Activated naive CD4-positive, alpha-beta T cell treated with Interleukin-2 at 50 U/mL for 16 hours (primary cell): ENCODE data around the gene ZC3H18.

Source experiments
- DNase-seq: peaks from one replicate; pipeline ENCODE4 v3.0.0-alpha.2; 2020

ZC3H18 gene

GRCh38 chr16:88552166-88552565 lies 18.0 kb upstream of the ZC3H18 start:
- DNase-seq: no peak

DNA sequence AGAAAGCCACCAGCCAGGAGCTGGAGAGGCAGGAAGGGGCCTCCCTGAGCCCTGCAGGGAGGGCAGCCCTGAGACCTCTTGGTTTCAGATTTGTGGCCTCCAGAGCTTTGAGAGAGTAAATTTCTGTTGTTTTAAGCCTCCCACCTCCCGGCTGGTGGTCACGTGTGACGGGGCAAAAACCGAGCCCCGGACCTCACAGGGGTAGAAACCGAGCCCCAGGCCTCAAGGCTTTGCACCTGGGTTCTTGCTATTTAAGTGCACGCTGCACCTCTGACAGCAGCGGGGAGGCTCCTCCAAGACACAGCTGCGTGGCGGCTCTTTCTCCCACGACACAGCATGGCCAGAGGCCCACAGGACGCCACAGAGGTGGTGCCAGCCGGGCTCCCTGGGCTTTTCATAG lies 17.4 kb upstream of the ZC3H18 start:
- no peak for DNase-seq

DNA sequence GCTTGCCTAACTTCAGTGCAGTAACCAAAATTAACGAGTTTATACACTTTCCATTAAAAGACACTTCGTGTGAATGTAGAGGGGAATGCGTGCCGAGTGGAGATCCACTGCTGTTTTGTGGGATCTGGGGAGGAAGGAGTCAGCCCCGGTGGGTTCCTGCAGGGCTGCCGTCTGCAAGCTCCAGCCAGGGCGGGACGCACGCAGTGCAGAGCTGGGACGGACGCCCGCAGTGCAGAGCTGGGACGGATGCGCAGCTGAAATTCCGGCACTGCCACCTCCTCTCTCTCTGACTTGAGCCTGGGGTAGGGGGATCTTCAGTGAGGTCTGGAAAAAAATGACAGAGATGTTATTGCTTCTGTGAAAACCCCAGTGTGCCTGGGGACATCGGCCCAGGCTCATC lies 16.5 kb upstream of the ZC3H18 start:
- no peak for DNase-seq

DNA sequence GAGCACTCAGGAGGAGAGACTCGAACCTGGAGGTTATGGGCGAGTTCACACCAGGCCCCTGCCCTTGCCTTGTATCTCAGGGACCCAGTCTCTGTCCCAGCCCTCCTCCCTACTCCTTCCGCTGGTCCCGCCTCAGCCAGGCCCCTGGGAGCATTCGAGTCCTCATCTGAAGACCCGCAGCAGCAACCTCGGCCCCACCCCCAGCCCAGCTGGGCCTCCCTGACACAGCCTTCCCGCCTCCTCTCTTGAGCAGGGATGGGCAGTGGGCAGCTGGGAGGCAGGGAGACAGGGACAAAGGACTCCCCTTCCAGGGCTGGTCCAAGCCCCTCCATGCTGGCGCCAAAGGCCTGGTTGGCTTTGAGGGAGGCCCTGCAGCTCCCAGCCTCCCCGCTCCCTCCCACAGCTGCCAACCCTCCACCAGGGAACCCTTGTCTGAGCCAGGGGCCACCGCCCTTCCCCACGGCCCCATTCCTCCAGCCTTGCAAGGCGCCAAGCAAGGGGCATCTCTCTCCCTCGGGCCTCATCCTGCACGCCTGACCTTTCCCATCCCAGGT lies 15.4 kb upstream of the ZC3H18 start:
- no peak for DNase-seq

DNA sequence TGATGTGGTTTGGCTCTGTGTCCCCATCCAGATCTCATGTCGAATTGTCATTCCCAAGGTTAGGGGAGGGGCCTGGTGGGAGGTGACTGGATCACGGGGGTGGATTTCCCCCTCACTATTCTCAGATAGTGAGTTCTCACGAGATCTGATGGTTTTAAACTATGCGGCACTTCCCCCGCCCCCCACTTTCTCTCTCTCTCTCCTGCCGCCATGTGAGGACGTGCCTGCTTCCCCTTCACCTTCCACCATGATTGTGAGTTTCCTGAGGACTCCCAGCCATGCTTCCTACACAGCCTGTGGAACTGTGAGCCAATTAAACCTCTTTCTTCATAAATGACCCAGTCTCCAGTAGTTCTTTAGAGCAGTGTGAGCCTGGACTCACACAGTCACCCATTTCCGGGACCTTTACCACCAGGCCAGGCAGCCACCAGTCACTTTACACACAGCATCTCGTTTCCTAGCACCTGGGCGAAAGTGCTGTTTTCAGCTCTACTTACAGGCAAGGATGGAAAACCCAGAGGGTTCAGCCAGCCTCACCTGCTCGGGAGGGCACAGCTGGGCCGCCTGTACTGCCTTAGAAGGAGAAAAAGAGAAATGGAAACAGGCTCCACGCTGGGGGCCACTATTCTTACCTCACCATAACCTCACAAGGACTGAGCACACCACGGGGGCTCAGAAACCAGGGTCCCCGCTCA lies 13.8 kb upstream of the ZC3H18 start:
- DNase-seq: no peak

DNA sequence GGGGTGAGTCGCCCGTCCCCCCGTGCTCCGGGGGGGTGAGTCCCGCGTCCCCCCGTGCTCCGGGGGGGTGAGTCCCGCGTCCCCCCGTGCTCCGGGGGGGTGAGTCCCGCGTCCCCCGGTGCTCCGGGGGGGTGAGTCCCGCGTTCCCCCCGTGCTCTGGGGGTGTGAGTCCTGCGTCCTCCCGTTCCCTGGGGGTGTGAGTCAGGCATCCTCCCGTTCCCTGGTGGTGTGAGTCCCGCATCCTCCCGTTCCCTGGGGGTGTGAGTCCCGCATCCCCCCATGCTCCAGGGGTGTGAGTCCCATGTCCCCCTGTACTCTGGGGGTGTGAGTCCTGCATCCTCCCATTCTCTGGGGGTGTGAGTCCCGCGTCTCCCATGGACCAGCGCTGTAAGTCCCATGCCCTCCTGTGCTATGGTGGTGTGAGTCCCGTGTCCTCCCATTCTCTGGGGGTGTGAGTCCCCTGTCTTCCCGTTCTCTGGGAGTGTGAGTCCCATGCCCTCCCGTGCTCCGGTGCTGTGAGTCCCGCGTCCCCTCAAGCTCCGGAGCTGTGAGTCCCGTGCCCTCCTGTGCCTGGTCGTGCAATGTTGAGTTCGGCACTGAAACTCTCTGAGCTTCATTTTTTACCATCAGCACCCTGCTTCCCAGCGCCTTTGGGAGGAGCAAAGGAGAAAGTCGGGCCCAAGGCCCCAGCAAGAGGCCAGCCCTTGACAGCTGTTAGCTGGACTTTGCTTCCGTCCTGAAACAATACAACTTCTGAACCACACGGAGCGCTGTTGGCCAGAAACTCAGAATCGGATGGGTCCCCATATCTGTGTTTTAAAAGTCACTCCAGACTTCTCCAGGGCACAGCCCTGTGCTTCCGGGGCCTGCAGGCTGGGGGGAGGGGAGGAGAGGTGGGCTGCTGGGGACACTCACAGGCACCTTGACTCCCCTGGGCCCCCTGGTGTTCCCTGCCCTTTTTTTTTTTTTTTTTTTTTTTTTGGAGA lies 11.5 kb upstream of the ZC3H18 start:
- no peak for DNase-seq

GRCh38 chr16:88560714-88561484 lies 9.3 kb upstream of the ZC3H18 start:
- no peak for DNase-seq

DNA sequence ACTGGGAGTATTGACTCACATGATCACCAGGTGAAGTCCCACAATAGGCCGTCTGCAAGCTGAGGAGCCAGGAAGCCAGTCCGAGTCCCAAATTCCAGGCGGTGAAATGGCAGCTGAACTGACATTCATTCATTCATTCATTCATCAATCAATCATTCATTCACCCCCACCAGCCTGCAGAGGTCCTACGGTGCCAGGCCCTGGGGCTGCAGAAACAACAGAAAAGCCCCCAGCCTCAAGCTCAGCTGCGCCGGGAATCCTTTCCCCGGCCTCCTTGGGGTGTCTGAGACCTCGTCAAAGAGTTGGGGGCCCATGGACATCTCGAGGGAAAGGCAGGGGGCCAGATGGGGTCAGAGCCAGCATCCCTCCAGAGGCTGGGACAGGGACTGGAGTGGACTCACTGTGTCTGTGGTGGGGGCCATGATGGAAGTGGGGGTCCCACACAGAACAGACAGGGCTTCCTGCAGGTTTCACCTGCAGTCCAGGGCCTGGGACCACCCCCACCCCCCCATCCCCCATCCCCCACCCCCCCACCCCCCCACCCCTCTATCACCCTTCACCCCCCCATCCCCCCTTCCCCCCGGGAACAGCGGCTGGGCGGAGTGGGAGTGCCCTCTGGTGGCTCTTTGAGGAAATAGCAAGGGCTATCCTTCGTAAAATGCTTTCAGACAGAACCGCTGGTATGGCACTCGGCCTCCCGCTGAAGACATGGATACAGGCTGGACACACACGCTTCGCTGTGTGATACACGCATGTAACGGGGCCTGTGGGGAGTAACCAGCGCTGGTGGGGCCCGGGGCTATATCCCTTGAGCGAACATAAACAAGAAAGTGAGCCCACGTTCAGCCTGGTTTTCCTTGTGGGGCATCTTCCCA lies 8.5 kb upstream of the ZC3H18 start:
- peak; percentile 58 for DNase-seq

- DNase-seq: peak; percentile 78
Observed at GRCh38 chr16:88566158-88566557, 4.0 kb upstream of the ZC3H18 start.

DNA sequence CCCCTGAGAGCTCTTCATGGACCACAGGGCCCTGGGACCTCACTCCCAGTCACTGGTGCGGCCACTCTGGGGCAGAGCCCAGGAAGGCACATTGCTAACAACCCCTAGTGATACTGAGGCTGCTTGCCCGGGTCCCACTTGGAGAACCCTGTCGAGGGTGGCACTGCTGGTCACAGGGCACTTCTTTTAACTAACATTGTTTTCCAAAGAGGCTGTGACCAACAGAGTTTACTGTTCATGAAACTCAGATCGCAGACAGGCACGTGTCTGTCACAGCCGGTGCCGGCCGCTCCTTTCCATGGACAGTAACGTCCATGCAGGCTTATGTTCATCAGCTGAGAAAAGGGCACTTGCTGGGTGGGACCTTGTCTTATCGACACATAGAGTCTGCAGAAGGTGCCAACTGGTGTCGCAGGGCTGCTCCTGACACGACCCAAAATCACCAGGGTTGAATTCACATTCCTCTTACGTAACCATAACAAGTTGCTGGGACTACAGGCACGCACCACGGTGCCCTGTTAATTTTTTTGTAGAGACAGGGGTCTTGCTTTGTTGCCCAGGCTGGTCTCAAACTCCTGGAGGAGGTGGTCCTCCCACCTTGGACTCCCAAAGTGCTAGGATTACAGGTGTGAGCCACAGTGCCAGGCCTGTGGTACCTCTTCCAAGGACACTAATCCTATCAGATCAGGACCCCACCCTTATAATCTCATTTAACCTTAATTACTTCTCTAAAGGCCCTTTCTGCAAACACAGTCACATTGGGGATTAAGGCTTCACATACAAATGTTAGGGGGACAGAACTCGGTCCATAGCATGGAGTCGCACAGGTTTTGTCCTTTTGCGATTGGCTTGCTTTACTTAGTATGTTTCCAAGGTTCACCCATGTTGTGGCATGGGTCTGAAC lies 1.2 kb upstream of the ZC3H18 start:
- no peak for DNase-seq

DNA sequence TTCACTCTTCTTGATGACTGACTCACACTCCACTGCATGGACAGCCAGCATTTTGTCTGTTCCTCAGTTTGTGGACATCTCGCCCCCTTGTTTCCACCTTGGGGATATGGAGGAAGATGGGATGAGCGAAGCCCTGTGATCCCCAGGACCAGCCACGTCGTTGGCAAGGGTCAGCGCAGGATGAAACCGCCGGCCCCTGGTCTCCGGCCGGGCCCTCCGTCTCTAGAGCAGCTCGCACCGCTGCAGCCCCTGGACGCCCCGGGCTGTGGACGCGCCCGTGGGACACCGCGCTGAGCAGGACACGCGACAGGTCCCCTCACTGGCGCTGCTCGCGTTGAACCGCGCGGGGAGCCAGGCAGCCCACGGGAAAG lies 604 bp upstream of the ZC3H18 start:
- DNase-seq: no peak

- DNase-seq: peak; percentile 53
Observed at GRCh38 chr16:88570691-88571092, 489 bp downstream of the ZC3H18 start.

DNA sequence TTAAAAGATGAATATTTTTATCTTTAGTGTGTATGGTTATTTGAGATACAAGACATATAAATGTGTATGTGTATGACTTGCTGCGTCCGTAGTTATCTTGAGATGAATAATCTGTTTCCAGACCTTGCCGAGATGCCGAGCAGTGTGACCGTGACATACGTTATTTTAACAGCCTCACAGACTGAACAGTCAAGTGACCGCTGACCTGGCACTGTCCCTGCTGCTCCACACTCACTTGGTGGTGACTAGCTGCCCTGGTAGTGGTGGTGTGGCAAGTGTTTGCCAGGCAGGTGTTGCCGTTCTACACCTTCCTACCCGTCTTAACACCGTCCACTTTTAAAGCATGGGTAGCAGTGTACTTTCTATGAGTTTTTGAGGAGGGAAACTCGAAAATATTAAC lies 5.0 kb downstream of the ZC3H18 start:
- DNase-seq: no peak

GRCh38 chr16:88576307-88576706 lies 6.1 kb downstream of the ZC3H18 start:
- no peak for DNase-seq

- no peak for DNase-seq
Observed at GRCh38 chr16:88577166-88577565, 7.0 kb downstream of the ZC3H18 start.

- DNase-seq: no peak
Observed at GRCh38 chr16:88578446-88579313, 8.5 kb downstream of the ZC3H18 start.

DNA sequence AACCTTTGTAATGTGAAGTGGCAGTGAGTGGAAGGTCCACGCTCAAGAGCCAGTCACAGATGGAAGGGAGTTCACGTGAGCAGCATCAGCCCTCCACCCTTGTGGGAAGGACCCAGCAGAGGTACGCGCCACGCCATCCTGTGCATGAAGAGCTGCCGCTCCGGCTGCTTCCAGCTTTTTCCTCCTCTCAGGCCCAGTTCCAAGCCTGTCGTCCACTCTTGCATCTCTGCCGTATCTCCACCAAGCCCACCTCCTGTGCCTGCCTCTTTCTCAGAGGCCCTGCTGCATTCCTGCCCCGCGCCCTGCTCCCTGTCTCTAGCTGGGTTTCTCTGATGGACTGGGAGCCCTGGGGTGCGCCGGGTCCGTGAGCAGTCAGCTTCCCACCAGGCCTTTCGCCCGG lies 10.2 kb downstream of the ZC3H18 start:
- no peak for DNase-seq

GRCh38 chr16:88581033-88581432 lies 10.8 kb downstream of the ZC3H18 start:
- DNase-seq: no peak

DNA sequence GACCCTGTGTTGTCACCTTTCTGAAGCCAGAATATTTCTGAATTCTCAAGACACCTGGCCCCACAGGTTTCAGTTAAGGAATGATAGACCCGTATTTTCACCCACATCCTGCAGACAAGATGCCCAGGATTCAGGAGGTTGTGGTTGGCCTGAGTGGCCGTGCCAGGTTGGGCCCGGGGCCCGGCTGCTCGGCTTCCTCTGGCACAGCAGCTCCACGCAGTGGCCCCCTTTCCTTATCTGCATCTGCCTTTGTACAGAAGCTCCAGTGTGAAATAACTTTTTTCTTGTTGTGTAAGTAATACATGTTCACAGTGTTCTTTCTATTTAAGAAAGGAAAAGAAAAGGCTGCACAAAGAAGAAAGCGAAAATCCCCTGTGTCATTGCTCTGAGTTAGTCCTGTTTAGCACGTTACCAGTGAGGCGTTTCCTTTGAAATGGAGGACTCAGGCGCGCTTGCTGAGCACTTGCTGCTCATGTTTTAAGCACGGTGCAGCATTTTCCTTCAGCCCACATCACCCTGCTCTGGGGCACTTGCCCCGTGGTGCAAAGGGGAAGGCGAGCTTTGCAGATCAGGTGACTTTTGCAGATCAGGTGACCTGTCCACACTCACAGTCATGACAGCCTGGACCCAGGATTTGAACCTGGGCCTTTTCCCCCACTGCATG lies 12.8 kb downstream of the ZC3H18 start:
- DNase-seq: no peak
